ENCODE results near the gene OCLN. TPM values are rescaled to one million over a fixed set of nuclear protein-coding genes. Genes with fewer than 3 reads are reported as not detected.
"Not testable (repeated sequence)": the region's sequence is repeated elsewhere in the genome, so short reads cannot be mapped to it uniquely, and the experiment has no call there.

The OCLN gene
- total RNA-seq, 1 donor: 4.0 TPM

DNA sequence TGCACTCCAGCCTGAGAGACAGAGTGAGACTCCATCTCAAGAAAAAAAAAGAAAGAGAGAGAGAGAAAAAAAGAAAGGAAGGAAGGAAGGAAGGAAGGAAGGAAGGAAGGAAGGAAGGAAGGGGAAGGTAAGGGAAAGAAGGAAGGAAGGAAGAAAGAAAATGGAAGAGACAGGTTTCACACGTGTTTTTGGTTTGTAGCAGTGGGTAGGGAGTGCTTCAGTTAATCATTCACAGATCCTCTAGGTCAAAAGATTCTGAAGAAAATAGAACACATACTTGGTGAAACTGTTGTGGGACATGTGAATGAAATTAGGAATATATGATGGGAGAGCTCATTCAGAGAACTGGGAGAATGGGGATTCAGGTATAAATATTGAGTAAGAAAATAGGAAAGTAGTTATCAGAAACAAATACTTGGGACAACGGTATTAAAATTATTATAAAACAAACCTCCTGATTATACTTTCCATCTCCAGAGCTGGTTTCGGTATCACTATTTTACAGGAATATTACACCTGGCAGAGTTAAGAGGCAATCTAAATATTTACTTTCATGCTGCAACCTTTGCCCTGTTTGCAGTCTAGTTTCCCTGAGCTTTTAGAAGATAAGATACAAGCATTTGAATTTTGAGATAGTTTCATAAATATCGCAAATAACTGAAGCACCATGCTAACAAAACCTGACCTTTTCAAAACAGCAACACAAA, 40.5 kb upstream of the OCLN start:
- Histone ChIP-seq H2AFZ (ENCODE audit: low read length) (no peak overlapping the region), H3K4me3 (ENCODE audit: insufficient read depth, low read length) (no peak overlapping the region), H3K27me3 (ENCODE audit: insufficient read depth, low read length) (no peaks in the 10 kb centered on the region), H3K9me3 (ENCODE audit: low read depth, low read length) (no peaks in the 10 kb centered on the region), H3K79me2 (ENCODE audit: insufficient read depth, low read length) (no peaks in the 10 kb centered on the region), H3K4me1 (ENCODE audit: insufficient read depth, low read length) (no peaks in the 10 kb centered on the region), H3K36me3 (ENCODE audit: insufficient read depth, low read length) (no peaks in the 10 kb centered on the region), H3K4me2 (ENCODE audit: insufficient read depth, low read length) (no peak overlapping the region), H3K27ac (ENCODE audit: low read depth, low read length) (no peak overlapping the region), H4K20me1 (ENCODE audit: insufficient read depth, low read length) (no peaks in the 10 kb centered on the region)
- TF ChIP-seq, protein P1, sequence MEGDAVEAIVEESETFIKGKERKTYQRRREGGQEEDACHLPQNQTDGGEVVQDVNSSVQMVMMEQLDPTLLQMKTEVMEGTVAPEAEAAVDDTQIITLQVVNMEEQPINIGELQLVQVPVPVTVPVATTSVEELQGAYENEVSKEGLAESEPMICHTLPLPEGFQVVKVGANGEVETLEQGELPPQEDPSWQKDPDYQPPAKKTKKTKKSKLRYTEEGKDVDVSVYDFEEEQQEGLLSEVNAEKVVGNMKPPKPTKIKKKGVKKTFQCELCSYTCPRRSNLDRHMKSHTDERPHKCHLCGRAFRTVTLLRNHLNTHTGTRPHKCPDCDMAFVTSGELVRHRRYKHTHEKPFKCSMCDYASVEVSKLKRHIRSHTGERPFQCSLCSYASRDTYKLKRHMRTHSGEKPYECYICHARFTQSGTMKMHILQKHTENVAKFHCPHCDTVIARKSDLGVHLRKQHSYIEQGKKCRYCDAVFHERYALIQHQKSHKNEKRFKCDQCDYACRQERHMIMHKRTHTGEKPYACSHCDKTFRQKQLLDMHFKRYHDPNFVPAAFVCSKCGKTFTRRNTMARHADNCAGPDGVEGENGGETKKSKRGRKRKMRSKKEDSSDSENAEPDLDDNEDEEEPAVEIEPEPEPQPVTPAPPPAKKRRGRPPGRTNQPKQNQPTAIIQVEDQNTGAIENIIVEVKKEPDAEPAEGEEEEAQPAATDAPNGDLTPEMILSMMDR (IDR thresholded peaks at IDR 0.05; ENCODE audit: extremely low read depth, low read depth, low read length): no peak
- no peak for DNase-seq (ENCODE audit: insufficient read length, low spot score, missing footprints)

DNA sequence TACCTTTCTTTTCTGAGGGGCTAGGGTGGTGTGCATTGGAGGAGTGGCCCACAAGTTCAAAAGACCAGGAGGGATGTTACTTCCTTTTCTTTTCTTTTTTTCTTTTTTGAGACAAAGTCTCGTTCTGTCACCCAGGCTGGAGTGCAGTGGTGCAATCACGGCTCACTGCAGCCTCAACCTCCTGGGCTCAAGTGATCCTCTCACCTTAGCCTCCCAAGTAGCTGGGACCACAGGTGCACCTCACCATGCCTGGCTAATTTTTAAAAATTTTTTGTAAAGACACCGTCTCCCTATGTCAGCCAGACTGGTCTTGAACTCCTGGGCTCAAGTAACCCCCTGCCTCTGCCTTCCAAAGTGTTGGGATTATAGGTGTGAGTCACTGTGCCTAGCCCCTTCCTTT, 39.1 kb upstream of the OCLN start:
- not testable (repeated sequence) for H3K4me2 ChIP-seq (ENCODE audit: insufficient read depth, low read length); H3K36me3 ChIP-seq (ENCODE audit: insufficient read depth, low read length); H4K20me1 ChIP-seq (ENCODE audit: insufficient read depth, low read length); DNase-seq (ENCODE audit: insufficient read length, low spot score, missing footprints); H3K27me3 ChIP-seq (ENCODE audit: insufficient read depth, low read length); H3K79me2 ChIP-seq (ENCODE audit: insufficient read depth, low read length); H2AFZ ChIP-seq (ENCODE audit: low read length); H3K4me3 ChIP-seq (ENCODE audit: insufficient read depth, low read length); H3K4me1 ChIP-seq (ENCODE audit: insufficient read depth, low read length); H3K27ac ChIP-seq (ENCODE audit: low read depth, low read length); H3K9me3 ChIP-seq (ENCODE audit: low read depth, low read length)

DNA sequence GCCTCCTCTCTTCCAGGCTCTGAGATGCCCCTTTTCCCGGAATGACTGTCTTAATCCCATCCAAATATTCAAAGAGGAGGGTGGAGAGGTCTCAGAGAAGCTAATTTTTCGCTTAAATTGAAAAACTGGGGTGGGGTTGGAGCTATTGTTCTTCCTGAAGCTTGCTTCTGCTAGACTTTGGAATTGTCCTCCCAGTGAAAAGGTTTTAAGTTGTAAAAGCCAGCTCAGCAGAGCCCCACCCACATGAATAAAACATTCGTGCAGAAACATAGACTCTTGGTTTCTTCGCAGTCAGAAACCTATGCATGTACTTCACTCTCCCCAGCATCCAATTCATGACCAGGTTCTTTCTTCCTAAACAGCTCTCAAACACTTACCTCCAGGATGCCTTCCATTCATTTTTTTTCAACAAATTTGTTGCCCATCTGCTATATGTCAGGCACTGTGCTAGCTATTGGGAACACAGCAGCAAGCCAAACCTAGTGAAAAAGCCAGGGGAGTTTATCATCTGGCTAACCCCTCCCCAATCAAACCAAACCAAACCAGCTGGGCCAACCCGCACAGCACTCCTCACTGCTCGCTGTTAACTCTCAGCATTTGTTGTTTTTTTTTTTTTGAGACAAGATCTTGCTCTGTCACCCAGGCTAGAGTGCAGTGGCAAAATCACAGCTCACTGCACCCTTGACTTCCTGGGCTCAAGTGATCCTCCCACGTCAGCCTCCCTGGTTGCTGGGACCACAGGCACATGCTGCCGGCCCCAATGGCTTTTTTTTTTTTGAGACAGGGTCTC, 37.9 kb upstream of the OCLN start:
- no peak overlapping the region for H3K4me2 ChIP-seq (ENCODE audit: insufficient read depth, low read length)
- no peaks in the 10 kb centered on the region for H3K9me3 ChIP-seq (ENCODE audit: low read depth, low read length)
- H3K27me3 ChIP-seq (ENCODE audit: insufficient read depth, low read length): no peaks in the 10 kb centered on the region
- no peaks in the 10 kb centered on the region for H4K20me1 ChIP-seq (ENCODE audit: insufficient read depth, low read length)
- H2AFZ ChIP-seq (ENCODE audit: low read length): peak overlapping the region; percentile 41
- no peaks in the 10 kb centered on the region for H3K36me3 ChIP-seq (ENCODE audit: insufficient read depth, low read length)
- H3K79me2 ChIP-seq (ENCODE audit: insufficient read depth, low read length): no peaks in the 10 kb centered on the region
- H3K27ac ChIP-seq (ENCODE audit: low read depth, low read length): no peak overlapping the region
- H3K4me3 ChIP-seq (ENCODE audit: insufficient read depth, low read length): no peak overlapping the region
- TF ChIP-seq, protein P1 (IDR thresholded peaks at IDR 0.05; ENCODE audit: extremely low read depth, low read depth, low read length): no peak
- no peak for DNase-seq (ENCODE audit: insufficient read length, low spot score, missing footprints)
- no peaks in the 10 kb centered on the region for H3K4me1 ChIP-seq (ENCODE audit: insufficient read depth, low read length)

DNA sequence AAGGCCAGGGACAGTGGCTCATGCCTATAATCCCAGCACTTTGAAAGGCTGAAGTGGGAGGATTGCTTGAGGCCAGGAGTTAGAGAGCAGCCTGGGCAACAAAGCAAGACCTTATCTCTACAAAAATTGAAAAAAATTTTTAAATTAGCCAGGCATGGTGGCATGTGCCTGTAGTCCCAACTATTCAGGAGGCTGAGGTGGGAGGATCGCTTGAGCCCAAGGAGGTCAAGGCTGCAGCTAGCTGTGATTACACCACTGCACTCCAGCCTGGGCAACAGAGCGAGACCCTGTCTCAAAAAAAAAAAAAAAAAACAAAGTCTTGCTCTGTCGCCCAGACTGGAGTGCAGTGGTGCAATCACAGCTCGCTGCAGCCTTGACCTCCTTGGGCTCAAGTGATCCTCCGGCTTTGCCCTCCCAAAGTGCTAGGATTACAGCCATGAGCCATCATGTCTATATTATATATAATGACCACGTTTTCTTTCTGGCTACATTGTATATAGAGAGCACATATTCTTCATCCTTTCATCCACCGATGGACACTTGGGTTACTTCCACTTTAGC, 37.1 kb upstream of the OCLN start:
- not testable (repeated sequence) for H3K27ac ChIP-seq (ENCODE audit: low read depth, low read length); H4K20me1 ChIP-seq (ENCODE audit: insufficient read depth, low read length); H3K9me3 ChIP-seq (ENCODE audit: low read depth, low read length); H3K27me3 ChIP-seq (ENCODE audit: insufficient read depth, low read length); H3K79me2 ChIP-seq (ENCODE audit: insufficient read depth, low read length); DNase-seq (ENCODE audit: insufficient read length, low spot score, missing footprints); H3K4me1 ChIP-seq (ENCODE audit: insufficient read depth, low read length); H3K4me3 ChIP-seq (ENCODE audit: insufficient read depth, low read length); H3K36me3 ChIP-seq (ENCODE audit: insufficient read depth, low read length); H2AFZ ChIP-seq (ENCODE audit: low read length)
- H3K4me2 ChIP-seq (ENCODE audit: insufficient read depth, low read length): peak overlapping the region; percentile 36
